Measurements from ENCODE around the gene ARL14EP.

DNA sequence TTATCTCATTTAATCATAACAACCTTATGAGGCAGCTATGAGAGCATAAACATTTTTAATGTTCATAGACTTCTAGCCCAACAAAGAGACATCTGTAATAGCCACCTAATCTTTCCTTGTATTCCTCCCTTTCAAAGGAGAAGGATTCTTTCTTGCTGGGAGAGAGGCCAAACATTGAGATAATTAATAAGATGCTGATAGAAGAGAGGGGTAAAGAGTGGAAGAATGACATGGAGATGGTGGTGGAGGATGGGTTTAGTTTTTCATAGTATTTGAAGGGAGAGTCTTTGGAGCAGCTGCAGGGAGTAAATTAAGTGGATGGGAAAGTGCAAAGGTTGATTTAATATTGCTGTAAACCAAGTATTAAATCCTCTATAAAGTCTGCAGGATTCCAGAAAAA, 57.9 kb downstream of the ARL14EP start:
- TF ChIP-seq, protein P1, sequence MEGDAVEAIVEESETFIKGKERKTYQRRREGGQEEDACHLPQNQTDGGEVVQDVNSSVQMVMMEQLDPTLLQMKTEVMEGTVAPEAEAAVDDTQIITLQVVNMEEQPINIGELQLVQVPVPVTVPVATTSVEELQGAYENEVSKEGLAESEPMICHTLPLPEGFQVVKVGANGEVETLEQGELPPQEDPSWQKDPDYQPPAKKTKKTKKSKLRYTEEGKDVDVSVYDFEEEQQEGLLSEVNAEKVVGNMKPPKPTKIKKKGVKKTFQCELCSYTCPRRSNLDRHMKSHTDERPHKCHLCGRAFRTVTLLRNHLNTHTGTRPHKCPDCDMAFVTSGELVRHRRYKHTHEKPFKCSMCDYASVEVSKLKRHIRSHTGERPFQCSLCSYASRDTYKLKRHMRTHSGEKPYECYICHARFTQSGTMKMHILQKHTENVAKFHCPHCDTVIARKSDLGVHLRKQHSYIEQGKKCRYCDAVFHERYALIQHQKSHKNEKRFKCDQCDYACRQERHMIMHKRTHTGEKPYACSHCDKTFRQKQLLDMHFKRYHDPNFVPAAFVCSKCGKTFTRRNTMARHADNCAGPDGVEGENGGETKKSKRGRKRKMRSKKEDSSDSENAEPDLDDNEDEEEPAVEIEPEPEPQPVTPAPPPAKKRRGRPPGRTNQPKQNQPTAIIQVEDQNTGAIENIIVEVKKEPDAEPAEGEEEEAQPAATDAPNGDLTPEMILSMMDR (IDR thresholded peaks at IDR 0.05; ENCODE audit: control extremely low read depth in 1 of 3, insufficient read depth in 1 of 3, low read depth in 1 of 3, low read length in 3 of 3): no peak
- no peak for TF ChIP-seq HDAC6 (IDR thresholded peaks at IDR 0.05; ENCODE audit: low read depth, low read length)
- no peak for TF ChIP-seq POLR2AphosphoS5 (IDR thresholded peaks at IDR 0.05; ENCODE audit: low read depth, low read length)
- TF ChIP-seq, protein P2, sequence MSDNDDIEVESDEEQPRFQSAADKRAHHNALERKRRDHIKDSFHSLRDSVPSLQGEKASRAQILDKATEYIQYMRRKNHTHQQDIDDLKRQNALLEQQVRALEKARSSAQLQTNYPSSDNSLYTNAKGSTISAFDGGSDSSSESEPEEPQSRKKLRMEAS (IDR thresholded peaks at IDR 0.05): no peak
- no peak for TF ChIP-seq EZH2 (IDR thresholded peaks at IDR 0.05; ENCODE audit: low read depth, low read length, severe bottlenecking)
- no peak for TF ChIP-seq MAFK (IDR thresholded peaks at IDR 0.05; ENCODE audit: low read depth, low read length)
- TF ChIP-seq POLR2A (IDR thresholded peaks at IDR 0.05; ENCODE audit: control extremely low read depth in 1 of 2, low read depth in 2 of 2, low read length in 2 of 2): no peak
- TF ChIP-seq SP2 (IDR thresholded peaks at IDR 0.05; ENCODE audit: low read length): no peak
- no peak for TF ChIP-seq JUN (IDR thresholded peaks at IDR 0.05; ENCODE audit: low read depth, low read length)
- TF ChIP-seq RAD21 (IDR thresholded peaks at IDR 0.05 in 1 of 2, conservative IDR thresholded peaks at IDR 0.05 in 1 of 2; ENCODE audit: low read depth in 2 of 2, low read length in 2 of 2): no peak
- no peak for TF ChIP-seq CREB1 (IDR thresholded peaks at IDR 0.05)
- TF ChIP-seq, protein P3, sequence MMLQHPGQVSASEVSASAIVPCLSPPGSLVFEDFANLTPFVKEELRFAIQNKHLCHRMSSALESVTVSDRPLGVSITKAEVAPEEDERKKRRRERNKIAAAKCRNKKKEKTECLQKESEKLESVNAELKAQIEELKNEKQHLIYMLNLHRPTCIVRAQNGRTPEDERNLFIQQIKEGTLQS (IDR thresholded peaks at IDR 0.05; ENCODE audit: insufficient read depth, low read depth, low read length): no peak
- no peak for TF ChIP-seq SIN3A (conservative IDR thresholded peaks at IDR 0.05 in 1 of 2, IDR thresholded peaks at IDR 0.05 in 1 of 2; ENCODE audit: low read depth in 1 of 2, low read length in 2 of 2)
- no peak for TF ChIP-seq EP300 (IDR thresholded peaks at IDR 0.05; ENCODE audit: borderline replicate concordance in 1 of 2, low read depth in 2 of 2, low read length in 2 of 2)

All from H1 (cell line).